ENCODE results near the gene ANXA10. TPM values are rescaled to one million over a fixed set of nuclear protein-coding genes. Genes with fewer than 3 reads are reported as not detected.

Gene ANXA10
- polyA plus RNA-seq, 4 donors: 0.11 to 0.29 (median 0.17) TPM; not detected in 1

- no peak for DNase-seq (ENCODE audit: low read depth in 4 of 4, low spot score in 3 of 4)
These were observed 126.3 kb downstream of the ANXA10 start for GRCh38 chr4:168218645-168219044.

- DNase-seq (ENCODE audit: low read depth in 4 of 4, low spot score in 3 of 4): no peak
These were observed 128.6 kb downstream of the ANXA10 start for GRCh38 chr4:168220893-168221292.

GRCh38 chr4:168221301-168221700, 129.0 kb downstream of the ANXA10 start:
- DNase-seq (ENCODE audit: low read depth in 4 of 4, low spot score in 3 of 4): no peak

Other genes starting within 250 kb of the ANXA10 start
- gene DDX60, start 226.2 kb downstream of the ANXA10 start, polyA plus RNA-seq (ENCODE audit: insufficient read length in 4 of 4): 10 to 100 TPM; 10.3 to 14.6 (median 12.2) TPM

Measured in left renal pelvis (tissue), 4 donors.